Neural progenitor cell (in vitro differentiated cells): ENCODE data around the gene S100PBP. TPM values are rescaled to one million over a fixed set of nuclear protein-coding genes. Genes with fewer than 3 reads are reported as not detected.

Experiments used
- DNase-seq: peaks from one replicate; pipeline ENCODE4 v3.0.0-alpha.2; 2016; ENCODE audit warnings: low spot score
- H2AFZ ChIP-seq: fragments of 200-600 bp; sonication (generic); replicated peaks from 2 replicates; pipeline ENCODE4 v1.6.1; 2016; ENCODE audit warnings: antibody characterized with exemption
- H3F3A ChIP-seq: fragments of 200-600 bp; sonication (generic); 2 replicates; pipeline ENCODE4 v1.6.1; 2016; ENCODE audit warnings: antibody characterized with exemption, low read depth
- H3K27ac ChIP-seq: fragments of 200-600 bp; sonication (generic); 2 replicates; pipeline ENCODE4 v1.5.1; 2016; ENCODE audit warnings: mild to moderate bottlenecking
- H3K27me3 ChIP-seq: fragments of 200-600 bp; sonication (generic); 2 replicates; pipeline ENCODE4 v1.6.1; 2016; ENCODE audit warnings: mild to moderate bottlenecking, moderate library complexity
- H3K36me3 ChIP-seq: fragments of 200-600 bp; sonication (generic); 2 replicates; pipeline ENCODE4 v1.5.1; 2016
- H3K4me1 ChIP-seq: fragments of 200-600 bp; sonication (generic); 2 replicates; pipeline ENCODE4 v1.6.1; 2016; ENCODE audit warnings: mixed run types
- H3K4me2 ChIP-seq: fragments of 200-600 bp; sonication (generic); 2 replicates; pipeline ENCODE4 v1.6.1; 2016
- H3K4me3 ChIP-seq: fragments of 200-600 bp; sonication (generic); 2 replicates; pipeline ENCODE4 v1.5.1; 2016
- H3K79me2 ChIP-seq: fragments of 200-600 bp; sonication (generic); 2 replicates; pipeline ENCODE4 v1.6.1; 2016; ENCODE audit warnings: low read depth
- H3K9ac ChIP-seq: fragments of 200-600 bp; sonication (generic); 2 replicates; pipeline ENCODE4 v1.6.1; 2016
- H3K9me3 ChIP-seq: fragments of 200-600 bp; sonication (generic); 2 replicates; pipeline ENCODE4 v1.5.1; 2016; ENCODE audit warnings: low read depth
- H4K20me1 ChIP-seq: fragments of 200-600 bp; sonication (generic); 2 replicates; pipeline ENCODE4 v1.6.1; 2016; ENCODE audit warnings: low read depth
- H3K27ac Mint-ChIP-seq: 3 replicates; pipeline ENCODE4 v1.8.0; 2021; ENCODE audit warnings: mixed read lengths
- H3K27me3 Mint-ChIP-seq: 2 replicates; pipeline ENCODE4 v1.8.0; 2022; ENCODE audit warnings: low read depth, mild to moderate bottlenecking, inconsistent platforms, moderate library complexity, mixed read lengths; ENCODE audit not compliant: insufficient read depth
- H3K36me3 Mint-ChIP-seq: 3 replicates; pipeline ENCODE4 v1.8.0; 2021; ENCODE audit warnings: mixed read lengths
- H3K4me1 Mint-ChIP-seq: 3 replicates; pipeline ENCODE4 v1.8.0; 2021; ENCODE audit warnings: mixed read lengths
- H3K4me3 Mint-ChIP-seq: 3 replicates; pipeline ENCODE4 v1.8.0; 2021; ENCODE audit warnings: mild to moderate bottlenecking, moderate library complexity, mixed read lengths
- H3K9me3 Mint-ChIP-seq: 3 replicates; pipeline ENCODE4 v1.8.0; 2020; ENCODE audit warnings: mixed read lengths
- CTCF ChIP-seq: fragments of 200-600 bp; sonication (generic); IDR thresholded peaks from 2 replicates; pipeline ENCODE4 v1.5.1; 2017; ENCODE audit warnings: antibody characterized with exemption, mild to moderate bottlenecking
- EZH2 ChIP-seq: fragments of 200-600 bp; sonication (generic); IDR thresholded peaks from 2 replicates; pipeline ENCODE4 v1.6.1; 2017; ENCODE audit warnings: antibody characterized with exemption, mild to moderate bottlenecking, moderate library complexity
- EZH2phosphoT487 ChIP-seq: fragments of 200-600 bp; sonication (generic); IDR thresholded peaks from 2 replicates; pipeline ENCODE4 v1.6.1; 2017; ENCODE audit warnings: antibody characterized with exemption
- total RNA-seq: library from RNA; depleted of rRNA; stranded (reverse); fragments of >200 nt; gene quantifications from 2 replicates; pipeline ENCODE4 v1.2.3, GENCODE V29; 2015; ENCODE audit warnings: low replicate concordance

The S100PBP gene
- total RNA-seq, 1 donor from 2014 or later, result 107 TPM

- Histone ChIP-seq H3K4me1 (peaks cover 15% of the 10 kb centered on the region), H3K4me2 (peak overlapping the region; percentile 82), H3K36me3 (no peaks in the 10 kb centered on the region), H3K9ac (no peak overlapping the region), H4K20me1 (peaks cover 26% of the 10 kb centered on the region), H3K4me3 (peak overlapping the region; percentile 65), H3K27me3 (peaks cover 51% of the 10 kb centered on the region), H3F3A (peaks cover 17% of the 10 kb centered on the region), H2AFZ (peak overlapping the region; percentile 81), H3K9me3 (no peaks in the 10 kb centered on the region), H3K27ac (no peak overlapping the region), H3K79me2 (no peaks in the 10 kb centered on the region)
- H3K9me3 Mint-ChIP-seq, result no peaks in the 10 kb centered on the region
- peak; percentile 78 for TF ChIP-seq CTCF
- no peak for TF ChIP-seq EZH2phosphoT487
- H3K4me1 Mint-ChIP-seq, result peaks cover 20% of the 10 kb centered on the region
- H3K27me3 Mint-ChIP-seq, result peaks cover 28% of the 10 kb centered on the region
- no peak overlapping the region for H3K27ac Mint-ChIP-seq
- H3K4me3 Mint-ChIP-seq, result peak overlapping the region; percentile 84
- DNase-seq, result peak; percentile 88
- no peaks in the 10 kb centered on the region for H3K36me3 Mint-ChIP-seq
Measured at GRCh38 chr1:32892368-32893197, 75.1 kb downstream of the S100PBP start.

GRCh38 chr1:32893198-32894018 is 76.0 kb downstream of the S100PBP start:
- H3K79me2 ChIP-seq, result no peaks in the 10 kb centered on the region
- Mint-ChIP-seq H3K4me3 (peak overlapping the region; percentile 84), H3K36me3 (no peaks in the 10 kb centered on the region), H3K27ac (no peak overlapping the region), H3K4me1 (peaks cover 20% of the 10 kb centered on the region), H3K27me3 (peaks cover 27% of the 10 kb centered on the region), H3K9me3 (no peaks in the 10 kb centered on the region)
- H3F3A ChIP-seq, result peaks cover 17% of the 10 kb centered on the region
- H3K9me3 ChIP-seq, result no peaks in the 10 kb centered on the region
- no peaks in the 10 kb centered on the region for H3K36me3 ChIP-seq
- H2AFZ ChIP-seq, result peak overlapping the region; percentile 81
- H3K4me2 ChIP-seq, result peak overlapping the region; percentile 82
- H4K20me1 ChIP-seq, result peaks cover 26% of the 10 kb centered on the region
- no peak overlapping the region for H3K27ac ChIP-seq
- H3K4me3 ChIP-seq, result peak overlapping the region; percentile 65
- peaks cover 44% of the 10 kb centered on the region for H3K27me3 ChIP-seq
- peak; percentile 86 for DNase-seq
- peaks cover 15% of the 10 kb centered on the region for H3K4me1 ChIP-seq
- TF ChIP-seq EZH2phosphoT487 (no peak), EZH2 (peak; percentile 45), CTCF (peak; percentile 36)
- no peak overlapping the region for H3K9ac ChIP-seq

- Histone ChIP-seq H4K20me1 (peaks cover 26% of the 10 kb centered on the region), H3K79me2 (no peaks in the 10 kb centered on the region), H3F3A (peaks cover 17% of the 10 kb centered on the region), H3K27ac (no peak overlapping the region), H3K9me3 (no peaks in the 10 kb centered on the region), H3K27me3 (peaks cover 44% of the 10 kb centered on the region), H3K4me3 (peak overlapping the region; percentile 65), H3K4me2 (peak overlapping the region; percentile 82), H2AFZ (peak overlapping the region; percentile 81), H3K36me3 (no peaks in the 10 kb centered on the region), H3K4me1 (peaks cover 15% of the 10 kb centered on the region), H3K9ac (no peak overlapping the region)
- Mint-ChIP-seq H3K9me3 (no peaks in the 10 kb centered on the region), H3K36me3 (no peaks in the 10 kb centered on the region), H3K4me3 (peak overlapping the region; percentile 84), H3K27ac (no peak overlapping the region), H3K27me3 (peaks cover 29% of the 10 kb centered on the region), H3K4me1 (peaks cover 20% of the 10 kb centered on the region)
- TF ChIP-seq CTCF (no peak), EZH2 (no peak), EZH2phosphoT487 (no peak)
- peak; percentile 55 for DNase-seq
Measured at GRCh38 chr1:32894019-32894600, 76.7 kb downstream of the S100PBP start.
